Occipital lobe (tissue), 3 donors: ENCODE results near the gene ELANE. TPM values are rescaled to one million over a fixed set of nuclear protein-coding genes. Genes with fewer than 3 reads are reported as not detected.

ENCODE experiments used
- DNase-seq: peaks from one replicate; lab custom pipeline; 2025; lab: John Stamatoyannopoulos, UW
- small RNA-seq: library from RNA; depleted of rRNA; stranded (forward); fragments of <200 nt; gene quantifications from one replicate; pipeline ENCODE3, GENCODE V24; 2014
- total RNA-seq: library from RNA; depleted of rRNA; stranded (reverse); fragments of >200 nt; gene quantifications from one replicate; pipeline ENCODE4 v1.2.3, GENCODE V29; 2014

ELANE gene
- total RNA-seq, 1 donor from 2014 or later, result not detected

- no peak for DNase-seq
Measured at GRCh38 chr19:896999-897398, 44.9 kb downstream of the ELANE start.

DNA sequence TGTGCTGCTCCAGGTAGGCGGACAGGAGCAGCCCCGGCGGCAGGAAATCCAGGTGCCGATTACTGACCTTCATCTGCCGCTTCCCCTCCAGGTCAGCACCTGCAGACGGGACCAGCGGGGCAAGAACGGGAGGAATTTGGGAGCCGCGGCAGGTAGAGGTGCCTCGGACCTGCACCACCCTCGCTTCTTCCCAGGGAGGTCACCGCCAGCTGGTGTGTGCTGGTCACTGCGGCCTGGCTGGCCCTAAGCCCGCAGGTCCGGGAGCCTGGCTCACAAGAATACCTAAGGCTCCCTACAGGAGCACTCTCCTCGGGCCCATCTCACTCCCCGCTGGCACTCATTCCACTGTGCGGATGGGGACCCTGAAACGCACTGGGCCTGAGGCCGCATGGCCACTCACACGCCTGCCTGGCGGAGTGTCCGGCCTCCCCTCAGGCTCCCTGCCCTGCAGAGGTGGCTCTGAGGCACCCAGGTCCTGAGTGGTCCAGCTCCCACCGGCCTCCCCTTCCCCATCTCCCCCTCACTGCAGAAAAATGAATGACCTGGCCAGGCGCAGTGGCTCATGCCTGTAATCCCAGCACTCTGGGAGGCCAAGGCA, 45.4 kb downstream of the ELANE start:
- DNase-seq, result no peak

DNA sequence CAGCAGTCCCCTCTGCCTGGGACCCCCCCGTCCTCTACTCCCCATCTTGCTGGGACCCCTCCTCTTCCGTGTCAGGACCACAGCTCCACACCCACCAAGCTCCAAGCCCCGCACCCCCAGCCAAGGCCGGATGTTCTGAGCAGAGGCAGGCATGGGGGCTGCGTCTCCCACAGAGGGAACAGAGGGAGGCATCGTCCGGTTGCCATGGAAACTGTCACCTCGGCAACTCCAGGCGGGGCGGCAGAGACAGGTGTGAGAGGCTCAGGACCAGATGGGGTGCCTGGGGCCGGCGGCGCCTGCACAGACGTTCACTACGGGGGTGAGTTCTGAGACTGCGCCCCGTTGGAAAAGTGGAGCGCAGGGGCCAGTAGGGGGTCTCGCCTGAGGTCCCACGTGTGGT, 46.6 kb downstream of the ELANE start:
- DNase-seq, result peak; percentile 61

GRCh38 chr19:899336-900042, 47.4 kb downstream of the ELANE start:
- DNase-seq, result no peak

DNA sequence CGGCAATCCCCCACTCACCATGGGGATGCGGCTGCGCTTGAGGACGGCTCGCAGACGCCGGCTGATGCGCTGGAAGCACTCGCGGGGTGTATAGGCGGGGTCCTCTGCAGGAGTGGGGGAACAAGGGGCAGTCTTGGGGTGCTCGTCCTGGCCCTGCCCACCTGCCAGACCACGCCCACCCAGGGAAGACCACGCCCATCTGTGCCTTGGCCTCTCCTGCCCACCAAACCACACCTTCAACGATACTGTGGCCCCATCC, 47.9 kb downstream of the ELANE start:
- no peak for DNase-seq

- DNase-seq, result no peak
Measured at GRCh38 chr19:900302-901111, 48.4 kb downstream of the ELANE start.

DNA sequence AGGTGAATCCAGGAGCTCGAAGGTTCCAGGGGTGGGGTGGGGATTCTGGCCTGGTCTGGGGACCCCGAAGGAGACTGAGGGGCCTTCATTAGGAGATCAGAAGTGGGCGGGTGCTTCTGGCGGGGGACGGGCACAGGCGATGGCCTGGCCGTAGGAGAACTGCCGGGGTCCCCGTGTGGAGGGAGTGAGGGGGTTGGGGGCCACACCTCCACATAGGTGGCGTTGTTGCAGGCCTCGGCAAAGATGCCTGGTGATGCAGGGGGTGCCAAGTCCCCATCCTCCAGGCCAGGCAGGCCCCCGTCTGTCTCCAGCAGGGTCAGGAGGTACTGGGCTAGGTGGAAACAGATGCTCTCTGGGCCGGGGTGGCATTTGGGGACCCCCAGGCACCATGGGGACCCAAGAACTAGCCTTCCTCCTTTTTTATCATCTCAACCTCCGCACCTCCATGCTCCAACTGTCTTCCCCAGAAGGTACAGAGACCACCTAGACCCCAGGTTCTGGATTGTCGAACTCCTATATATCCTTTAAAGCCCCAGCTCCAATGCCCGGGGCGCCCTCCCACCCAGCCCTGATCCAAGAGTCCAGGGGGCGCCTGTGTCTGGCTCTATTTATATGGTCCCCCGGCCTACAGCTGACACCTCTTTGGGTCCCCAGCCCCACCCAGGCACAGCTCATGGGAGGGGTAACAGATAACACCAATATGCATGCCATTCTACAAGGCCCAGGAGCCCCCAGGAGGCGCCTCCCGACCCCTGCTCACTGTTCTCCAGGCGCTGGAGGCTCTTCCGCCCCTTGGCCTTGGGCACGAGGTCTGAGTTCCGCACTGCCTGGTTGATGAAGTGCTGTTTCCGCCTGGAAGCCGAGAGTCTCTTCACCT, 49.4 kb downstream of the ELANE start:
- no peak for DNase-seq

GRCh38 chr19:902093-902370, 49.9 kb downstream of the ELANE start:
- DNase-seq, result no peak

DNA sequence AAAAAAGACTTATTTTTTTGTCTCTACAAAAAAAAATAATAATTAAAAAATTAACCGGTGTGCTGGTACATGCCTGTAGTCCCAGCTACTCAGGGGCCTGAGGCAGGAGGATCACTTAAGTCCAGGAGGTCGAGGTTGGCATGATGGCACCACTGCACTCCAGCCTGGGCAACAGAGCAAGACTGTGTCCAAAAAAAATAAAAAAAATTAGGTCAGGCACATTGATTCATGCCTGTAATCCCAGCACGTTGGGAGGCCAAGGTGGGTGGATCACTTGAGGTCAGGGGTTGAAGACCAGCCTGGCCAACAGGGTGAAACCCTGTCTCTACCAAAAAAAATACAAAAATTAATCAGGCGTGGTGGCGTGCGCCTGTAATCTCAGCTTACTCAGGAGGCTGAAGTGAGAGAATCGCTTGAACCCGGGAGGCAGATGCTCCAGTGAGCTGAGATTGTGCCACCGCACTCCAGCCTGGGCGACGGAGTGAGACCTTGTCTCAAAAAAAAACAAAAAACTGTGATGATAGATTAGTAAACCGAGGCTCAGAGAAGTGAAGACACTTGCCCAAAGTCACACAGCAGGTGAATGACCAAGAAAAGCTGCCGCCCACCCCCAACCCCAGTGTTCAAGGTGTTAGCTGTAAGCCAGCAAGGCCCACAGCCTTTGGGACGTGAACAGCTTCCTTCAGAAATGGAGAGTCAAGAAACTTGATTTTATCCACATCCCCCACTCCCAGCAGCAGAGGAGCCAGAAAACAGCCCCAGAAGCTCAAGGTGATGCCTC, 50.5 kb downstream of the ELANE start:
- no peak for DNase-seq

DNA sequence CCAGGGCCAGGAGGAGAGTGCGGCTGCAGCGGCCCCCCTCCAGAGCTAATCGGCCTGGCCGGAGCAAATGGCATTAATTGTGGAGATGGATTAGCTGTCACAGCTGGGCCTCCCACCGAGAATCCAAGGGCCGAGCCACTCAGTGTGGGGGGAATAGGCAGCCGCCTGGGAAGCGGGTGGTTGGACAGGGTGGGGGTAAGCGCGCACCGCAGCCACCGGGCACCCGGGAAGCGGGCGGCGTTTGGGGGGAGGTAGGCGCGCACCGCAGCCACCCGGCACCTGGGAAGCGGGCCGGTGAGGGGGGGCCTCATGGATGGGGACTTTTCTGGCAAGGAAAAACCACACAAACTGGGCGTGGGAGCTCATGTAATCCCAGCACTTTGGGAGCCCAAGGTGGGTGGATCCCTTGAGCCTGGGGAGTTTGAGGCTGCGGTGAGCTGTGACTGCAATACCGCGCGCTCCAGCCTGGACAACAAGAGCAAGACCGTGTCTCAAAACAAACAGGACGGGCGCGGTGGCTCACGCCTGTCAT, 51.2 kb downstream of the ELANE start:
- no peak for DNase-seq

GRCh38 chr19:904545-904944, 52.4 kb downstream of the ELANE start:
- DNase-seq, result no peak

Small RNA genes lying within 50 kb of the gene (small RNA-seq; reads per million reads assigned to genes)
- not detected for gene MIR3187
- not detected for gene RNU6-9

Other genes with a start within 250 kb of the ELANE start
- gene POLRMT, start 218.8 kb upstream of the ELANE start, total RNA-seq, result 12.5 TPM
- 0.62 TPM for gene FGF22, start 212.4 kb upstream of the ELANE start, total RNA-seq
- gene RNF126, start 189.1 kb upstream of the ELANE start, total RNA-seq, result 10.8 TPM
- 3.3 TPM for gene FSTL3, start 175.9 kb upstream of the ELANE start, total RNA-seq
- gene PRSS57, start 156.9 kb upstream of the ELANE start, total RNA-seq, result not detected
- 95.9 TPM for gene PALM, start 143.4 kb upstream of the ELANE start, total RNA-seq
- gene MISP, start 101.2 kb upstream of the ELANE start, total RNA-seq, result not detected
- 33.5 TPM for gene PTBP1, start 54.9 kb upstream of the ELANE start, total RNA-seq
- 99.5 TPM for gene PLPPR3, start 30.3 kb upstream of the ELANE start, total RNA-seq
- 0.31 TPM for gene AZU1, start 24.5 kb upstream of the ELANE start, total RNA-seq
- not detected for gene PRTN3, start 11.3 kb upstream of the ELANE start, total RNA-seq
- 2.8 TPM for gene CFD, start 7.4 kb downstream of the ELANE start, total RNA-seq
- gene MED16, start 40.9 kb downstream of the ELANE start, total RNA-seq, result 17.9 TPM
- gene RNU6-9, start 41.2 kb downstream of the ELANE start, total RNA-seq, result not detected
- 31.4 TPM for gene R3HDM4, start 60.9 kb downstream of the ELANE start, total RNA-seq
- not detected for gene KISS1R, start 65.0 kb downstream of the ELANE start, total RNA-seq
- 8.0 TPM for gene ARID3A, start 73.7 kb downstream of the ELANE start, total RNA-seq
- 44.1 TPM for gene WDR18, start 132.0 kb downstream of the ELANE start, total RNA-seq
- gene GRIN3B, start 148.1 kb downstream of the ELANE start, total RNA-seq, result not detected
- gene TMEM259, start 168.8 kb downstream of the ELANE start, total RNA-seq, result 33.8 TPM
- not detected for gene RNU6-2, start 169.2 kb downstream of the ELANE start, total RNA-seq
- 9.5 TPM for gene CNN2, start 174.3 kb downstream of the ELANE start, total RNA-seq
- gene ABCA7, start 187.8 kb downstream of the ELANE start, total RNA-seq, result 0.78 TPM
- gene ARHGAP45, start 214.9 kb downstream of the ELANE start, total RNA-seq, result 1.7 TPM
- gene POLR2E, start 243.1 kb downstream of the ELANE start, total RNA-seq, result 31.8 TPM